K562 (cell line): ENCODE data around the gene ZNF581. TPM values are rescaled to one million over a fixed set of nuclear protein-coding genes. Genes with fewer than 3 reads are reported as not detected.

Experiments used
- ARID3A ChIP-seq: IDR thresholded peaks from 2 replicates; pipeline ENCODE4 v1.6.1; 2012; ENCODE audit warnings: low read depth, low read length, improper control_type of control experiment, borderline replicate concordance
- BACH1 ChIP-seq: fragments of 200-800 bp; sonication (Bioruptor generic); IDR thresholded peaks from 2 replicates; pipeline ENCODE4 v1.6.1; 2016; ENCODE audit warnings: missing genetic modification characterization, missing compliant biosample characterization
- CBFA2T2 ChIP-seq: fragments of 450-650 bp; conservative IDR thresholded peaks from 2 replicates; pipeline ENCODE4 v1.6.1; 2017; ENCODE audit warnings: mild to moderate bottlenecking
- CHD1 ChIP-seq: fragments of 200-600 bp; sonication (generic); IDR thresholded peaks from one replicate; pipeline ENCODE4 v1.6.1; 2012; ENCODE audit warnings: mild to moderate bottlenecking, moderate library complexity, low read length, inconsistent platforms
- FOSL1 ChIP-seq: fragments of 200-800 bp; sonication (Bioruptor generic); conservative IDR thresholded peaks from 2 replicates; pipeline ENCODE4 v1.6.1; 2016; ENCODE audit warnings: missing genetic modification characterization, missing compliant biosample characterization
- FOXA1 ChIP-seq: fragments of 450-650 bp; IDR thresholded peaks from 2 replicates; pipeline ENCODE4 v1.6.1; 2016; ENCODE audit warnings: mild to moderate bottlenecking, borderline replicate concordance
- KAT8 ChIP-seq: fragments of 450-650 bp; IDR thresholded peaks from 2 replicates; pipeline ENCODE4 v1.6.1; 2016; ENCODE audit warnings: low read depth, mild to moderate bottlenecking
- MYBL2 ChIP-seq, 2 experiments: fragments of 450-650 bp in 1 of 2; sonication (generic) in 1 of 2; formaldehyde crosslinking in 1 of 2; IDR thresholded peaks; 2 replicates each; pipeline versions ENCODE4 v1.6.1 to v1.8.1; 2017 to 2022; ENCODE audit warnings: borderline replicate concordance in 1 of 2, inconsistent platforms in 1 of 2, low read depth in 1 of 2, mild to moderate bottlenecking in 1 of 2, missing genetic modification reagents in 1 of 2, moderate library complexity in 1 of 2
- NFATC3 ChIP-seq: fragments of 450-650 bp; IDR thresholded peaks from 2 replicates; pipeline ENCODE4 v1.6.1; 2017; ENCODE audit warnings: mild to moderate bottlenecking
- PURB ChIP-seq: sonication (generic); formaldehyde crosslinking; IDR thresholded peaks from 2 replicates; pipeline ENCODE4 v1.9.0; 2021; ENCODE audit warnings: low read depth, mild to moderate bottlenecking, missing genetic modification reagents
- RBM15 ChIP-seq: fragments of 200-400 bp; formaldehyde crosslinking; IDR thresholded peaks from 2 replicates; pipeline ENCODE4 v1.6.1; 2018; ENCODE audit warnings: mild to moderate bottlenecking, low read length, moderate library complexity; ENCODE audit not compliant: insufficient read depth
- SREBF2 ChIP-seq: sonication (generic); formaldehyde crosslinking; IDR thresholded peaks from 2 replicates; pipeline ENCODE4 v1.4.0; 2020; ENCODE audit warnings: mild to moderate bottlenecking, missing genetic modification reagents
- ZNF23 ChIP-seq: fragments of 250-450 bp; sonication (Bioruptor Pico); IDR thresholded peaks from 2 replicates; pipeline ENCODE4 v1.4.0; 2020; ENCODE audit warnings: mild to moderate bottlenecking
- ZNF232 ChIP-seq: sonication (generic); formaldehyde crosslinking; IDR thresholded peaks from 2 replicates; pipeline ENCODE4 v1.8.0; 2022; ENCODE audit warnings: mild to moderate bottlenecking, missing genetic modification reagents
- ZNF445 ChIP-seq: fragments of 250-450 bp; sonication (Bioruptor Pico); IDR thresholded peaks from 2 replicates; pipeline ENCODE4 v1.4.0; 2020; ENCODE audit warnings: low read depth, mild to moderate bottlenecking, moderate library complexity
- ZNF551 ChIP-seq: fragments of 250-450 bp; sonication (Bioruptor Pico); IDR thresholded peaks from 2 replicates; pipeline ENCODE4 v1.5.0; 2021; ENCODE audit warnings: mild to moderate bottlenecking, moderate library complexity
- ZNF57 ChIP-seq: fragments of 450-650 bp; formaldehyde crosslinking; IDR thresholded peaks from 2 replicates; pipeline ENCODE4 v1.4.0; 2020; ENCODE audit warnings: mild to moderate bottlenecking, moderate library complexity
- ZNF79 ChIP-seq: fragments of 250-450 bp; sonication (Bioruptor Pico); IDR thresholded peaks from 2 replicates; pipeline ENCODE4 v1.4.0; 2020; ENCODE audit warnings: low read depth, mild to moderate bottlenecking, moderate library complexity
- polyA plus RNA-seq, 8 experiments: library from polyadenylated mRNA; depleted of rRNA in 4 of 8; stranded (reverse) in 5 of 8; unstranded in 3 of 8; fragments of >200 nt; fragmentation: Nextera tagmentation in 2 of 8; fragmentation: Illumina TruSeq in 1 of 8; extraction: Ambion mirVana in 2 of 8; extraction: Trizol in 1 of 8; gene quantifications; 2 replicates each; pipeline versions ENCODE4 v1.2.1 to v1.2.3, GENCODE V29; 2011 to 2014; ENCODE audit warnings: inconsistent platforms in 1 of 8, missing spikeins in 1 of 8
- total RNA-seq, 7 experiments: library from RNA; depleted of rRNA in 6 of 7; stranded (reverse); fragments of >200 nt in 6 of 7; fragmentation: Illumina TruSeq in 2 of 7; extraction: Trizol in 2 of 7; gene quantifications; 2 replicates each; pipeline versions ENCODE4 v1.2.1 to v1.2.3, GENCODE V29; 2011 to 2021; ENCODE audit warnings: low replicate concordance in 1 of 7
- TF ChIP-seq, protein P1 (sequence below): fragments of 450-650 bp; IDR thresholded peaks from 2 replicates; pipeline ENCODE4 v1.7.0; 2016; ENCODE audit warnings: borderline replicate concordance
- TF ChIP-seq, protein P2 (sequence below): fragments of 250-450 bp; sonication (Bioruptor Pico); IDR thresholded peaks from 2 replicates; pipeline ENCODE4 v1.4.0; 2020; ENCODE audit warnings: mild to moderate bottlenecking, moderate library complexity, borderline replicate concordance

The ZNF581 gene
- total and polyA plus RNA-seq, 9 of the 15 experiments (the other 6 are each of a cell fraction or from before 2014, with no cell fraction given) = 2.4 to 39.4 (median 15.4) TPM

DNA sequence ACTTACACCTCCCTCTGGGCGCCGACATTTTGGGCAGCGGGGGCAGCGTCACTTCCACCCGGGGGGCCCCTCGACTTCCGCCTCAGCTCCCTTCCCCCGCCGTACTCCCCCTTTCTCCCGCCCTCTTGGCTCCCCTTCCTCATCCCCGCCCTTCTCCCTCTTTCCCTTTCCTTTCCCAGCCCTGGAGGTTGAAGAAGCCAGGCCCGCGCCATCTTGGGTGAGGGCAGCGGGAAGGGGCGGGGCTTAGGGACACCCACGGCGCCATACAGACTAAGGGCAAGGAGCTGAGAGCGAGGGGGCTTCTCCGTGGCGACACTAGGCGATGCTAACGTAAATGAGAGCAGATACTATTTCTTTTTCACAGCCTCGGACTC lies 44.0 kb upstream of the ZNF581 start, which contains the start of gene FIZ1 (continued):
- TF ChIP-seq ZNF232 (no peak; the same call in 1 of the 2 replicates), NFATC3 (no peak), ZNF445 (CRISPR knock-in tag) (no peak), ARID3A (no peak), PURB (no peak), FOXA1 (no peak), CBFA2T2 (no peak), ZNF79 (no peak), RBM15 (no peak), ZNF57 (CRISPR knock-in tag) (no peak), ZNF551 (CRISPR knock-in tag) (no peak), KAT8 (no peak; the same call in 1 of the 2 replicates), FOSL1 (peak; percentile 38; the same call in 1 of the 2 replicates), ZNF23 (CRISPR knock-in tag) (no peak), MYBL2 (IDR thresholded peaks at IDR 0.05; ENCODE audit: low read depth) (no peak), MYBL2 (CRISPR knock-in tag; IDR thresholded peaks at IDR 0.05; ENCODE audit: borderline replicate concordance) (no peak), SREBF2 (CRISPR knock-in tag) (no peak), CHD1 (no peak), BACH1 (tag) (no peak)
- TF ChIP-seq, protein P1, sequence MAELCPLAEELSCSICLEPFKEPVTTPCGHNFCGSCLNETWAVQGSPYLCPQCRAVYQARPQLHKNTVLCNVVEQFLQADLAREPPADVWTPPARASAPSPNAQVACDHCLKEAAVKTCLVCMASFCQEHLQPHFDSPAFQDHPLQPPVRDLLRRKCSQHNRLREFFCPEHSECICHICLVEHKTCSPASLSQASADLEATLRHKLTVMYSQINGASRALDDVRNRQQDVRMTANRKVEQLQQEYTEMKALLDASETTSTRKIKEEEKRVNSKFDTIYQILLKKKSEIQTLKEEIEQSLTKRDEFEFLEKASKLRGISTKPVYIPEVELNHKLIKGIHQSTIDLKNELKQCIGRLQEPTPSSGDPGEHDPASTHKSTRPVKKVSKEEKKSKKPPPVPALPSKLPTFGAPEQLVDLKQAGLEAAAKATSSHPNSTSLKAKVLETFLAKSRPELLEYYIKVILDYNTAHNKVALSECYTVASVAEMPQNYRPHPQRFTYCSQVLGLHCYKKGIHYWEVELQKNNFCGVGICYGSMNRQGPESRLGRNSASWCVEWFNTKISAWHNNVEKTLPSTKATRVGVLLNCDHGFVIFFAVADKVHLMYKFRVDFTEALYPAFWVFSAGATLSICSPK = no peak
- TF ChIP-seq, protein P2, sequence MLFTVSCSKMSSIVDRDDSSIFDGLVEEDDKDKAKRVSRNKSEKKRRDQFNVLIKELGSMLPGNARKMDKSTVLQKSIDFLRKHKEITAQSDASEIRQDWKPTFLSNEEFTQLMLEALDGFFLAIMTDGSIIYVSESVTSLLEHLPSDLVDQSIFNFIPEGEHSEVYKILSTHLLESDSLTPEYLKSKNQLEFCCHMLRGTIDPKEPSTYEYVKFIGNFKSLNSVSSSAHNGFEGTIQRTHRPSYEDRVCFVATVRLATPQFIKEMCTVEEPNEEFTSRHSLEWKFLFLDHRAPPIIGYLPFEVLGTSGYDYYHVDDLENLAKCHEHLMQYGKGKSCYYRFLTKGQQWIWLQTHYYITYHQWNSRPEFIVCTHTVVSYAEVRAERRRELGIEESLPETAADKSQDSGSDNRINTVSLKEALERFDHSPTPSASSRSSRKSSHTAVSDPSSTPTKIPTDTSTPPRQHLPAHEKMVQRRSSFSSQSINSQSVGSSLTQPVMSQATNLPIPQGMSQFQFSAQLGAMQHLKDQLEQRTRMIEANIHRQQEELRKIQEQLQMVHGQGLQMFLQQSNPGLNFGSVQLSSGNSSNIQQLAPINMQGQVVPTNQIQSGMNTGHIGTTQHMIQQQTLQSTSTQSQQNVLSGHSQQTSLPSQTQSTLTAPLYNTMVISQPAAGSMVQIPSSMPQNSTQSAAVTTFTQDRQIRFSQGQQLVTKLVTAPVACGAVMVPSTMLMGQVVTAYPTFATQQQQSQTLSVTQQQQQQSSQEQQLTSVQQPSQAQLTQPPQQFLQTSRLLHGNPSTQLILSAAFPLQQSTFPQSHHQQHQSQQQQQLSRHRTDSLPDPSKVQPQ (CRISPR knock-in tag) = no peak
